A673 (cell line): ENCODE results near the gene DIDO1. TPM values are rescaled to one million over a fixed set of nuclear protein-coding genes. Genes with fewer than 3 reads are reported as not detected.

Experiments used
- BruUV-seq: library from RNA; stranded (reverse); fragments of 400-500 nt; replicated peaks from 2 replicates; lab custom pipeline; 2021; lab: Mats Ljungman, UMichigan
- CTCF ChIA-PET: fragments of 300-600 bp; sonication (Branson Sonifier 250); formaldehyde crosslinking; loops from one replicate; lab custom pipeline; 2022; ENCODE audit warnings: antibody characterized with exemption; lab: Charles Lee
- POLR2A ChIA-PET: fragments of 300-600 bp; sonication (Branson Sonifier 250); formaldehyde crosslinking; loops from one replicate; lab custom pipeline; 2022; ENCODE audit warnings: antibody characterized with exemption; ENCODE audit not compliant: low non-redundant PET; lab: Charles Lee
- DNase-seq: peaks from one replicate; pipeline ENCODE4 v3.0.0-alpha.2; 2015; ENCODE audit warnings: low spot score
- H3K27ac ChIP-seq: fragments of 200-600 bp; sonication (generic); 2 replicates; pipeline ENCODE4 v1.5.1; 2016; ENCODE audit warnings: mixed run types, low read depth, mild to moderate bottlenecking, mixed read lengths, antibody characterized with exemption, low read length; ENCODE audit not compliant: poor library complexity, severe bottlenecking
- H3K27me3 ChIP-seq: fragments of 200-600 bp; sonication (generic); replicated peaks from 2 replicates; pipeline ENCODE4 v1.6.1; 2017; ENCODE audit warnings: mixed run types, low read depth, mild to moderate bottlenecking, mixed read lengths, antibody characterized with exemption, low read length; ENCODE audit not compliant: insufficient read depth, poor library complexity
- H3K36me3 ChIP-seq: fragments of 200-600 bp; sonication (generic); 2 replicates; pipeline ENCODE4 v1.6.1; 2016; ENCODE audit warnings: mixed run types, mild to moderate bottlenecking, mixed read lengths, antibody characterized with exemption, low read length; ENCODE audit not compliant: insufficient read depth, poor library complexity, severe bottlenecking
- H3K4me1 ChIP-seq: fragments of 200-600 bp; sonication (generic); 2 replicates; pipeline ENCODE4 v1.6.1; 2017; ENCODE audit warnings: mixed run types, mild to moderate bottlenecking, mixed read lengths, antibody characterized with exemption, low read length; ENCODE audit not compliant: insufficient read depth, poor library complexity, severe bottlenecking
- H3K4me3 ChIP-seq: fragments of 200-600 bp; sonication (generic); 2 replicates; pipeline ENCODE4 v1.5.1; 2016; ENCODE audit warnings: low read depth, mixed run types, mild to moderate bottlenecking, mixed read lengths, low read length; ENCODE audit not compliant: poor library complexity, severe bottlenecking
- H3K9me3 ChIP-seq: fragments of 200-600 bp; sonication (generic); 2 replicates; pipeline ENCODE4 v1.6.1; 2016; ENCODE audit warnings: mixed run types, low read depth, mild to moderate bottlenecking, mixed read lengths, antibody characterized with exemption, low read length; ENCODE audit not compliant: poor library complexity, severe bottlenecking
- CTCF ChIP-seq: fragments of 300-800, 200-600 bp; sonication (generic); conservative IDR thresholded peaks from 2 replicates; pipeline ENCODE4 v1.5.1; 2017; ENCODE audit warnings: low read depth, mild to moderate bottlenecking, antibody characterized with exemption, low read length, moderate library complexity, mixed read lengths
- EZH2 ChIP-seq: fragments of 200-600 bp; sonication (generic); IDR thresholded peaks from 2 replicates; pipeline ENCODE4 v1.6.1; 2017; ENCODE audit warnings: borderline replicate concordance, low read depth, mild to moderate bottlenecking, mixed read lengths, antibody characterized with exemption, low read length; ENCODE audit not compliant: poor library complexity, severe bottlenecking
- intact Hi-C: fragments of 100-400 bp; cut with micrococcal nuclease; formaldehyde crosslinking; loops from one replicate; pipeline ENCODE4 v1.10.0; 2022; ENCODE audit not compliant: unreplicated experiment
- total RNA-seq: library from RNA; stranded (reverse); gene quantifications from 2 replicates; pipeline ENCODE4 v1.2.3, GENCODE V29; 2021

DIDO1 gene
- total RNA-seq, 1 experiment from 2014 or later: 64.4 TPM

DNA sequence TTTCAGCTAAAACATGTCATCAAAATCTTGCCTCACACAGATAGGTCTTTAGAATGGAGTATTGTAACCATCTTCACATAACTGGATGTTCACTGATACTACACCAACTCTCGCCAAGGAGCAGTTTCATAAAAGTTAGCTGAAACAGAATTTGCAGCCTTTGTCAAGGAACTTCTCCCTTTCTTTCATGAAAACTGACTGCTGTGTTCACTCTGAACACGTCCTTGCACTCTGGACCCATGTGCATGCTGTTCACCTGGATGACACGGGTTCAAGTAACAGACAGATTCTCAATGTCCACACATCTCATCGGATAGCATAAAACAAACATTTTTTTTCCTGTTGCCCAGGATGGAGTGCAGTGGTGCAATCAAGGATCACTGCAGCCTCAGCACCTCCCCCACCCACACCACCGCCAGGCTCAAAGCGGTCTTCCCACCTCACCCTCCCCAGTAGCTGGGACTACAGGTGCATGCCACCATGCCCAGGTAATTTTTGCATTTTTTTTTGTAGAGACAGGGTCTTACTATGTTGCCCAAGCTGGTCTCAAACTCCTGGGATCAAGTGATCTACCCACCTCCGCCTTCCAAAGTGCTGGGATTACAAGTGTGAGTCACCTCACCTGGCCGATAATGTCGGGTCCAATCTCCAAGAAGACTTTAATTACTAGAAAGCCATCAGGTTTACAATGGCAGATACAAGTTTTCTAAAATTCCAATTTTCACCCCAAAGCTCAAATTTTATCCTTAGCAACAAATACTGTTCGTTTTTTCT is 9.4 kb downstream of the DIDO1 start:
- no peak overlapping the region for H3K4me3 ChIP-seq
- ChIA-PET CTCF (no interaction called here), POLR2A (no interaction called here)
- no peak overlapping the region for H3K27ac ChIP-seq
- DNase-seq: no peak
- intact Hi-C loops: no loop called here
- peaks cover 66% of the 10 kb centered on the region for H3K4me1 ChIP-seq
- H3K9me3 ChIP-seq: no peaks in the 10 kb centered on the region
- no TSS peak for BruUV-seq
- no peak for TF ChIP-seq EZH2
- TF ChIP-seq CTCF: no peak
- H3K27me3 ChIP-seq: no peaks in the 10 kb centered on the region
- H3K36me3 ChIP-seq: peaks cover 16% of the 10 kb centered on the region

GRCh38 chr20:62914970-62915457 is 11.3 kb downstream of the DIDO1 start:
- peak overlapping the region; percentile 26 for H3K27ac ChIP-seq
- CTCF ChIA-PET: no interaction called here
- intact Hi-C loops: no loop called here
- H3K36me3 ChIP-seq: peaks cover 35% of the 10 kb centered on the region
- no peak overlapping the region for H3K4me3 ChIP-seq
- H3K9me3 ChIP-seq: no peaks in the 10 kb centered on the region
- no peaks in the 10 kb centered on the region for H3K27me3 ChIP-seq
- peaks cover 48% of the 10 kb centered on the region for H3K4me1 ChIP-seq
- BruUV-seq: no TSS peak
- DNase-seq: peak; percentile 50
- POLR2A ChIA-PET: no interaction called here
- no peak for TF ChIP-seq EZH2
- no peak for TF ChIP-seq CTCF

- Histone ChIP-seq H3K36me3 (peaks cover 41% of the 10 kb centered on the region), H3K27ac (no peak overlapping the region), H3K4me1 (peaks cover 44% of the 10 kb centered on the region), H3K27me3 (no peaks in the 10 kb centered on the region), H3K4me3 (no peak overlapping the region), H3K9me3 (no peaks in the 10 kb centered on the region)
- intact Hi-C loops: no loop called here
- no TSS peak for BruUV-seq
- POLR2A ChIA-PET: no interaction called here
- TF ChIP-seq CTCF (no peak), EZH2 (no peak)
- CTCF ChIA-PET: no interaction called here
- DNase-seq: no peak
Observed at GRCh38 chr20:62914436-62914835, 11.9 kb downstream of the DIDO1 start.
